T-helper 1 cell treated with Interleukin-12 subunit alpha and Interleukin-12 subunit beta and Interleukin-4 antibody, amounts not matched to agents 30 ng/mL and 1 ng/mL, for 36 hours (primary cell): ENCODE measurements around the gene TOX2. TPM values are rescaled to one million over a fixed set of nuclear protein-coding genes. Genes with fewer than 3 reads are reported as not detected.

ENCODE experiments used
- intact Hi-C: fragments of 100-400 bp; cut with micrococcal nuclease; formaldehyde crosslinking; loops from one replicate; pipeline ENCODE4 v1.15.1; 2024
- total RNA-seq: library from RNA; stranded (reverse); gene quantifications from 2 replicates; pipeline ENCODE4 v1.2.3, GENCODE V29; 2022

Gene TOX2
- total RNA-seq, 1 donor from 2014 or later = 16.0 TPM

- intact Hi-C loops = loop anchor here (1.0 to 2.0 kb wide), 5 partner anchors 39 to 164 kb away; no protein-coding TSS in a partner anchor
Observed at GRCh38 chr20:43915211-43916072, 790 bp downstream of the TOX2 start.

GRCh38 chr20:43916073-43916880, 1.6 kb downstream of the TOX2 start:
- intact Hi-C loops = loop anchor here (2.0 kb wide), 3 partner anchors 39 to 153 kb away; no protein-coding TSS in a partner anchor

- intact Hi-C loops = loop anchor here (1.0 to 2.0 kb wide), 4 partner anchors 9 to 152 kb away; no protein-coding TSS in a partner anchor
Observed at GRCh38 chr20:43916881-43917371, 2.3 kb downstream of the TOX2 start.

GRCh38 chr20:43917380-43917779, 2.7 kb downstream of the TOX2 start:
- intact Hi-C loops = loop anchor here (1.0 to 2.0 kb wide), 4 partner anchors 9 to 151 kb away; no protein-coding TSS in a partner anchor

GRCh38 chr20:43919686-43920403, 5.2 kb downstream of the TOX2 start:
- intact Hi-C loops = no loop called here

- intact Hi-C loops = no loop called here
Observed at GRCh38 chr20:43920797-43921196, 6.1 kb downstream of the TOX2 start.

- intact Hi-C loops = no loop called here
Observed at GRCh38 chr20:43921227-43921780, 6.7 kb downstream of the TOX2 start.

- intact Hi-C loops = no loop called here
Observed at GRCh38 chr20:43922614-43923013, 8.0 kb downstream of the TOX2 start.

- intact Hi-C loops = no loop called here
Observed at GRCh38 chr20:43923322-43923721, 8.7 kb downstream of the TOX2 start.

- intact Hi-C loops = no loop called here
Observed at GRCh38 chr20:43923917-43924316, 9.3 kb downstream of the TOX2 start.

- intact Hi-C loops = loop anchor here (1.0 kb wide), 1 partner anchor 17 kb away; no protein-coding TSS in a partner anchor
Observed at GRCh38 chr20:43925215-43925614, 10.6 kb downstream of the TOX2 start.

- intact Hi-C loops = loop anchor here (1.0 kb wide), 2 partner anchors 8 to 16 kb away; no protein-coding TSS in a partner anchor
Observed at GRCh38 chr20:43925801-43926200, 11.1 kb downstream of the TOX2 start.

- intact Hi-C loops = loop anchor here (1.0 kb wide), 1 partner anchor 9 kb away; no protein-coding TSS in a partner anchor
Observed at GRCh38 chr20:43926287-43927050, 11.8 kb downstream of the TOX2 start.

- intact Hi-C loops = no loop called here
Observed at GRCh38 chr20:43931976-43932375, 17.3 kb downstream of the TOX2 start.

- intact Hi-C loops = no loop called here
Observed at GRCh38 chr20:43934833-43935232, 20.2 kb downstream of the TOX2 start.

- intact Hi-C loops = no loop called here
Observed at GRCh38 chr20:43936104-43936770, 21.6 kb downstream of the TOX2 start.

GRCh38 chr20:43936805-43937204, 22.2 kb downstream of the TOX2 start:
- intact Hi-C loops = no loop called here

- intact Hi-C loops = no loop called here
Observed at GRCh38 chr20:43937591-43937990, 22.9 kb downstream of the TOX2 start.

- intact Hi-C loops = no loop called here
Observed at GRCh38 chr20:43938017-43938655, 23.5 kb downstream of the TOX2 start.
